HG03457 (cell line): ENCODE measurements around the gene OSBPL1A.

Experiments
- ATAC-seq: cut with Tn5 transposase; IDR thresholded peaks from one replicate; pipeline ENCODE4 v1.9.1; 2021; ENCODE audit warnings: moderate number of reproducible peaks; ENCODE audit not compliant: unreplicated experiment

The OSBPL1A gene

GRCh38 chr18:24344509-24344908 is 53.1 kb downstream of the OSBPL1A start:
- no peak for ATAC-seq

- no peak for ATAC-seq
Measured at GRCh38 chr18:24342347-24342746, 55.3 kb downstream of the OSBPL1A start.

- no peak for ATAC-seq
Measured at GRCh38 chr18:24341361-24341760, 56.3 kb downstream of the OSBPL1A start.

DNA sequence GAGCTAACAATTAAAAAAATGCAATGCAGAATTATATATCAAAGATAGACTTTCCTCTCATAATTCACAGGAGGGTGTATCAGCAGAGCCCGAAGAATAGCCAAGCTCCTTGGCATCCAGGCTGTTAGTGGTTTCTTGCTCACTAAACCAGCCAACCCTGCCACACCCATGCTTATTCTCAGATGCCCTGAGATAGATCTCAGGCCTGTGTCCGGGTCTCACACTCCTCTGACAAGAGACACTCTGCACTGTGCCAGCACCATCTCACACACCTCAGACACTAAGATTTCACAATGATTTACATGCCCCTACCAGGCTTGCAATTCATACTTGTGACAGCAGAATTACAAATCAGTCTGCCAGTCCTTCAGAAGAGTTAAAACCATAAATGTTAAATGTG is 64.5 kb downstream of the OSBPL1A start:
- ATAC-seq = no peak

DNA sequence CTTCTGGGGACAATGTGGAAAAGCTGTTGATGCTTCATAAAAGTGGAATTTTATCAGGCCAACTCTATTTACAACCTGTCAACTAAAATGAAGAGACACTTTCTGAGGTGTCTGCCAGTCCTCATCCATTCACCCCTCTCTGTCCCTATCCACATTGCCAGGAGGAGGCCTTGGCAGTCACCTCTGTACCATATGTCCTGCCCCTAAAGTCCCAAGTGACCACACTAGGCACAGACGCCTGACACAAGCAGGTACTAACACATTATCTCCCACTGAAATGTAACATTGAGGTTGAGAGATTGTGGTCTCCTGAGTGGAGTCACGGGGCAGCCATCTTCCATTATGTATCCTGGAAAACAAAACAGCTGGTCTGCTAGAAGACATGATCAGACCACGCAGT is 71.4 kb downstream of the OSBPL1A start:
- no peak for ATAC-seq

GRCh38 chr18:24322584-24323136 is 75.0 kb downstream of the OSBPL1A start:
- ATAC-seq = no peak

DNA sequence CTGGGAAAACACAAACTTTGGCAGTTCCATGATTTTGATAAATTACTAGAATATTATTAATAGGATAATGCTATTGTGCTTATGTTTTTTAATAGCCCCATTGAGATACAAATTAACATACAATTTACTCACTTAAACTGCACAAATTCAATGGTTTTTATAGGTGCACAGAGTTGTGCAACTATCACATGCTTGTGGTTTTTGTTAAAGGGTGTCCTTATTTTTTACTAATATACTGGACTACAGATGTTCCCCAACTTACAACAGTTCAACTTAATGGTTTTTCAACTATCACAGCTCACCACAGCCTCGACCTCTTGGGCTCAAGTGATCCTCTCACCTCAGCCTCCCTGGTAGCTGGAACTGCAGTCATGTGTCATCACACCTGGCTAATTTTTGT is 76.6 kb downstream of the OSBPL1A start:
- ATAC-seq = no peak

GRCh38 chr18:24319757-24320156 is 77.9 kb downstream of the OSBPL1A start:
- no peak for ATAC-seq

DNA sequence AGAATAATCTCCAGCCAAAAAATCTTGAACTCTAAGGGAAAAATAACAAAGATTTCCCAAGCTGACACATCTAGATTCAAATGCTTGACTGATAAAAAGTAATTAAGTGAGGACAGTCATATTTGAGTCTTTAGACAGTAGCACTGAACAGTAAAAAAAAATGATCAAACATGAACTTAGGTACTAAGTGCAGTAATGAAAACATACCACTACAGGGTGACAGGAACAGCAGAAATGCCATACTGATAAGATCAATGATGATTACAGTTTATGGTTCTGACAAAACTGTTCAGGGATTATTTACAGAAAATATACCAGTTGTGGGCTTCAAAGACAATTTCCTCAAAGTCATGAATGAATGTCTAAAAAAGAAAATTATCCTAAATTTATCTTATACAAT is 80.3 kb downstream of the OSBPL1A start:
- no peak for ATAC-seq

DNA sequence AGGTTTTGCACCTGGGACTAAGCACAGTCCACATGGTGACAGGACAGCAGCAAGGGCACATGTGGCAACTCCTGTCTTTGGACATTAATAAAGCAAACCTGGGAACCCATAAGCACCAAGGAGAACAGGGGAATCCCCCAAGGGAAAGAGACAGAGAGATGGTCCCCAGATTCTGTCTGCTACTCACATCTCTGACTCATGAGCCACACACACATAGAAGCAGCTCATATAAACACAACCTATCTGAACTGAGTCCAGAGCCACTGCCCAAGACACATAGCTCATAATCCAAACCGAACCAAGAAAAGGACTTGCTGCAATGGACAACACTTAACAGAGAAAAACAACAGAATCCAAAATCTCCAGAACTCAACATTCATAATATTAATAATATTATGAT is 82.5 kb downstream of the OSBPL1A start:
- no peak for ATAC-seq

GRCh38 chr18:24306201-24306600 is 91.4 kb downstream of the OSBPL1A start:
- no peak for ATAC-seq

GRCh38 chr18:24300703-24301102 is 96.9 kb downstream of the OSBPL1A start:
- ATAC-seq = no peak

- no peak for ATAC-seq
Measured at GRCh38 chr18:24296276-24296675, 101.3 kb downstream of the OSBPL1A start.

GRCh38 chr18:24293254-24293653 is 104.4 kb downstream of the OSBPL1A start:
- no peak for ATAC-seq

GRCh38 chr18:24278591-24278990 is 119.0 kb downstream of the OSBPL1A start:
- no peak for ATAC-seq

DNA sequence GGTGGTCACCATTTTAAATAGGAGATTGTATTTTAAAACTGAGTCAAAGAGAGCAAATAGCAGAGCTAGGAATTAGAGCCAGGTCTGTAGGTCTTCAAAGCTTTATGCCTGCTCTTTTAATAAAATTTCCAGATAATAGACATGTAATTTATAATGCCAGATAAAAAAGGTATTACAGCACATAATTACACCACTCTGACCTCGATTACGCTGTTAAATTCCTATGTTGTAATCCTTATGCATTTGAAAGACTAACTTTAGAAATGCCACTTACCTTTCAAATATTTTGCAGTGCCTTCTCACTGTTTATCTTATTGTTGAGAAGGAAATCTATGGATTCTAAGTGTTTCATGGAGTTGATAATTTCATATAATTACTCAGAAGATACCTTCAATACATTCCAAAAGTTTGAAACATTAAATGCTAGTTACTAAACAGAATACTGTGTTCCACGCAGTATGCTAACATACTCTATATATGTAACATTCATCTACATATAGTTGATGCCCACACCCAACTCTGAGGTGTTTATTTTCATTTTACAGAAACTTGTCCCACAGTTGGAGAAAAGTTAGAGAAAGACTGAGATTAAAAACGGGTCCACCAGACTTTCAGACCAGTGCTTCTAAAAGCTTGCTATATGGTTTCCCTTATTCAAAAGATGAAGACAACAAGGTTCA is 120.0 kb downstream of the OSBPL1A start:
- no peak for ATAC-seq

DNA sequence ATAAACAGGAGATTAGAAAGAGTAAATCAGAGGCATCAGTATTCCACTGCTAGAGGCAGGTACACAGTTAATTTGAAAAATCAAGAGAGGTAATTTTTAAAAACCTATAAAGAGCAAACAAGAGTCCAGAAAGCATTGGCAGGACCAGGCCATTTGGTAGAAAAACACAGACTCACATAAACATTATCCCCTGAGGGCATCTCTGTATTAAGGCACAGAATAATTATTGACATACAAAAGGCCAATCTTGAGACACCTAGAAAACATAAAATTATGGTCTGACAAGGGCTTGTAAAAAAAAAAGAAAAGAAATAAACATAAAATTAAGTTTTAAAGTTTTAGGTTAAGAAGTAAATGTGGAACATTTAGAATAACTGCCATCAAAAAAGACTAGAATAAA is 120.6 kb downstream of the OSBPL1A start:
- no peak for ATAC-seq

DNA sequence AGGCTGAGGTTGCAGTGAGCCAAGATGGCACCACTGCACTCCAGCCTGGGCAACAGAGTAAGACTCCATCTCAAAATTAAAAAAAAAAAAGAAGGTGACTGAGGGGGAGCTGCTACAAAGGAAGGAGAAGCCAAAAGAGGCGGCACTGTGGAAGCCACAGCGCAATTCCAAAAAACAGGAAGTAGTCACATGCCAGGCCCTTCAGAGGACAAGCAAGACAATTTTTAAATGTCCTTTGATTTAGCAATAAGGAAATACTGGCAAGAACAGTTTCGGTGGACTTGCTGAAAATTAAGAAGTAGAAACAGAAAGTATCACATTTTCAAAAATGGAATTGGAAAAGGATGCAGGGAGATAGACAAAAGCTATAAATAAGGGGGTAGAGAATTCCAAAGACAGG is 122.8 kb downstream of the OSBPL1A start:
- no peak for ATAC-seq

GRCh38 chr18:24273596-24273995 is 124.0 kb downstream of the OSBPL1A start:
- ATAC-seq = no peak

DNA sequence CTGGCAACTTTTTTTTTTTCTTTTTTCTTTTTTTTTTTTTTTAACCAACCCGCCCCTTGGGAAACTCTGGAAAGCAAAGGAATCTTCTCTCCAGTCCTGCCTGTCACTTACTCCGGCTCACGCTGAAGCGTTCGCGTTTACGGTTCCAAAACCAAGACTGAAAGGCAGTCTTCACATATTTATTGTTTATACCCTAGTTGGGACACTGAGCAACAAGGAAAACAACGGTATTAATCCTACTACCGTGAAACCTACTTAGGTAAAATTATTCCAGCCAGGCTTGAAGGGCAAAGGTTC is 125.4 kb downstream of the OSBPL1A start:
- no peak for ATAC-seq

DNA sequence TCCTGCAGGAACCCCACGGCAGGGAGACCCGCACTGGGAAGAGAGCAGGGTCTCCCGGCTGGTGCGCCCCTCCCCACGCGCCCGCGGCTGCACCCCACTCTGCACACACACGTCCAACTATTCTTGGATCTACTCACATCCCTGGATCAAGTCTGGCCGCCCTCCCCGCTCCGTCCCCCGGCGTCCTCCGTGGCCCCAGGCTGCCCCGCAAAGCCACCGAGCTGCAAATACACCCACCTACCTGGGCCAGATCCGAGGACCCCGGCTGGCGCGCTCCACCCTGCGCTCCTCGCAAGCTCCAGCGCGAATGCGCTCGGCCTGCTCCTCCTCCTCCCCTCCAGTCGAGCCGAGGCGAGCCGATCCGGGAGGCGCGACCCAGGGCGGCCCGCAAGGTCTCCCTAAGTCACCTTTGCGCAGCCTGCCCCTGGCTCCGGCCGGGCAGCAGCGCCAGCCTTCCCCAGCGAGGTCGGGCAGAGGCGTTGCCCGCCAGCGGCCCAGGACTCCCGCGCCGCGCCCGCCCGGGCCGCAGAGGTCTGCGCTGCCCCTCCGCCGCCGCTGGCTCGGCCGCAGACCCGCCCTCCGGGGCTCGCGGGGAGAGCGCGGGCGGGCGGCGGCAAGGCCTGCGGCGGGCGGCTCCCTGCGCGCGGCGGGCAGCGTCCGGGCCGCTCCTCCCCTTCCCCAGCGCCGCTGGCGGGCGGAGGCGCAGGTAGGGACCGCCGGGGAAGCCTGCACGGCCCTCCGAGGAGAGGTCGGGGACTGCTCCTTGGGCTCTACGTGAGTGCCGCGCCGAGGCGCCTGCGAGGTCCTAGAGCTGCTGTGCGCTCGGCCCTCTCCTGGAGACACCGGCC is 126.0 kb downstream of the OSBPL1A start:
- ATAC-seq = no peak

- no peak for ATAC-seq
Measured at GRCh38 chr18:24270937-24271380, 126.7 kb downstream of the OSBPL1A start.
